NCI-H82 treated with DMSO at 0.1 percent for 48 hours (cell line): Measurements from ENCODE around the gene IGSF23.

Experiments
- DNase-seq: peaks from one replicate; lab custom pipeline; 2025; ENCODE audit not compliant: unreplicated experiment; lab: John Stamatoyannopoulos, UW

Gene IGSF23

GRCh38 chr19:44613295-44614178 is at the start of gene IGSF23:
Gene IGSF23, plus strand, starts transcription at chr19:44613563. Its CDS starts 83 bp downstream, at chr19:44613646.
- DNase-seq = no peak

- DNase-seq = no peak
Measured at GRCh38 chr19:44566984-44567383, 46.4 kb upstream of the IGSF23 start.

GRCh38 chr19:44567745-44568144 is 45.6 kb upstream of the IGSF23 start:
- no peak for DNase-seq

- no peak for DNase-seq
Measured at GRCh38 chr19:44570603-44570983, 42.8 kb upstream of the IGSF23 start.

- peak; percentile 12 for DNase-seq
Measured at GRCh38 chr19:44570984-44571684, 42.2 kb upstream of the IGSF23 start.

GRCh38 chr19:44571830-44572580 is 41.4 kb upstream of the IGSF23 start:
- no peak for DNase-seq

- DNase-seq = no peak
Measured at GRCh38 chr19:44572581-44572900, 40.8 kb upstream of the IGSF23 start.

- no peak for DNase-seq
Measured at GRCh38 chr19:44573183-44573582, 40.2 kb upstream of the IGSF23 start.

- no peak for DNase-seq
Measured at GRCh38 chr19:44573627-44574026, 39.7 kb upstream of the IGSF23 start.

GRCh38 chr19:44574186-44574950 is 39.0 kb upstream of the IGSF23 start:
- DNase-seq = no peak

GRCh38 chr19:44575116-44575700 is 38.2 kb upstream of the IGSF23 start:
- no peak for DNase-seq

GRCh38 chr19:44576843-44577565 is 36.4 kb upstream of the IGSF23 start:
- DNase-seq = peak; percentile 8

- DNase-seq = no peak
Measured at GRCh38 chr19:44577566-44577874, 35.8 kb upstream of the IGSF23 start.

GRCh38 chr19:44579663-44580365 is 33.5 kb upstream of the IGSF23 start:
- DNase-seq = no peak

- DNase-seq = no peak
Measured at GRCh38 chr19:44580366-44580895, 32.9 kb upstream of the IGSF23 start.

GRCh38 chr19:44581288-44581687 is 32.1 kb upstream of the IGSF23 start:
- DNase-seq = no peak

- DNase-seq = no peak
Measured at GRCh38 chr19:44582581-44583265, 30.6 kb upstream of the IGSF23 start.

GRCh38 chr19:44585371-44586133 is 27.8 kb upstream of the IGSF23 start:
- no peak for DNase-seq
